Measurements from ENCODE around the gene ARL2. TPM values are rescaled to one million over a fixed set of nuclear protein-coding genes. Genes with fewer than 3 reads are reported as not detected.

ARL2 gene
- total RNA-seq, 1 experiment from 2014 or later: 203 TPM

DNA sequence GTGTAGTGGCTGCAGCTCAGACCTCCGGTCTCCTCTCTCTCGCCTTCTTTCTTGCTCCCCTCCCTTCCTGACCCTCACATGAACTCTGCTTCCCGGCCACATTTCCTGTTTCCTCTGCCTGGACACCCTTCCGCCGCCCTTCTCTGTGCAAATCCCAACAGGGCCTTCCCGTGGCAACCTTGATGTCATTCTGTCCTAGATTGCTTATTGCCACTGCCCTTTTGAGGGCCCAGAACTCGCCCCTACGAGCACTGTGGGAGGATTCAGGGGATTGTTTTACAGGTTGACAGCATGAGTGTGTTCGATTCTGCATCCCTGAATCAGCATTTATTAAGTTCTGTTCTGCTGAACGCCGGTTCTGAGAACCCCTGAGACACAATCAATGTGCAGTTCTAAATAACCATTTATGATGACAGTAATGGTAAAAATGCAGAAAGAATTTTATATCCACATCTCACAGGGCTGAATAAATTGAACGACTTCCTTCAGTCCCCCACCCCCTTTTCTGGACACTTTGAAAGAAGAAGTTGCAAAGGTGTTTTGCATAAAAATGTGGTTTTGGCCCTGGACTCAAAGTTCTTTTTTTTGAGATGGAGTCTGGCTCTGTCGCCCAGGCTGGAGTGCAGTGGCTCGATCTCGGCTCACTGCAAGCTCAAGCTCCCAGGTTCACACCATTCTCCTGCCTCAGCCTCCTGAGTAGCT lies 23.6 kb upstream of the ARL2 start:
- H3K9me3 Mint-ChIP-seq: no peaks in the 10 kb centered on the region
- H2BK120ac ChIP-seq (ENCODE audit: low read depth, low read length, poor library complexity, severe bottlenecking): no peak overlapping the region

More for the DNA sequence above, 23.6 kb upstream of the ARL2 start:
- H3K79me1 ChIP-seq (ENCODE audit: insufficient read depth, low read depth, low read length, poor library complexity, severe bottlenecking): no peaks in the 10 kb centered on the region
- Mint-ChIP-seq H3K27ac (no peak overlapping the region; a peak in 1 of 7 replicates), H3K4me3 (no peak overlapping the region; a peak in 1 of 5 replicates), H3K27me3 (ENCODE audit: low read depth) (no peaks in the 10 kb centered on the region; the same call in 1 of the 2 replicates), H3K36me3 (ENCODE audit: insufficient read depth in 1 of 3, low read depth in 3 of 3) (no peaks in the 10 kb centered on the region), H3K4me1 (no peaks in the 10 kb centered on the region)
- H2BK5ac ChIP-seq (ENCODE audit: insufficient read length, low read length): no peak overlapping the region
- no peak overlapping the region for H4K8ac ChIP-seq (replicated peaks; ENCODE audit: insufficient read length, low read depth, low read length)
- WGBS (ENCODE audit: extremely low coverage, insufficient read length, low lambda C conversion rate): no CpG with 5 or more reads among the region's 15 CpGs
- H3K4ac ChIP-seq (ENCODE audit: low read depth, low read length): no peak overlapping the region
- no peak overlapping the region for H2BK20ac ChIP-seq (ENCODE audit: low read depth, low read length, poor library complexity, severe bottlenecking)
- H3K23me2 ChIP-seq (ENCODE audit: insufficient read length, low read depth, low read length, poor library complexity, severe bottlenecking): no peaks in the 10 kb centered on the region
- no peak overlapping the region for H2AK5ac ChIP-seq (ENCODE audit: insufficient read length, low read length)
- no peak overlapping the region for H3K9ac ChIP-seq (ENCODE audit: extremely low read depth, insufficient read length, low read length)
- no peaks in the 10 kb centered on the region for H4K20me1 ChIP-seq (ENCODE audit: control insufficient read depth, insufficient read depth, insufficient read length)
- H3K56ac ChIP-seq (ENCODE audit: insufficient read length, low read depth, low read length): no peak overlapping the region
- H3K9me3 ChIP-seq (ENCODE audit: control insufficient read depth, low read depth, low read length): no peaks in the 10 kb centered on the region
- no peak overlapping the region for H2BK15ac ChIP-seq (ENCODE audit: low read depth, low read length)
- no peak overlapping the region for H3K14ac ChIP-seq (ENCODE audit: insufficient read depth, low read length)
- no peak overlapping the region for H3K4me2 ChIP-seq (ENCODE audit: insufficient read depth, insufficient read length, low read length)
- H3K27me3 ChIP-seq (ENCODE audit: insufficient read depth, low read length): no peaks in the 10 kb centered on the region
- H3K18ac ChIP-seq (ENCODE audit: insufficient read length, low read depth, low read length): no peak overlapping the region
- no peak for DNase-seq
- no peaks in the 10 kb centered on the region for H3K79me2 ChIP-seq (ENCODE audit: insufficient read depth, low read length)
- H2AFZ ChIP-seq (ENCODE audit: low read length): no peak overlapping the region
- no peak overlapping the region for H3K27ac ChIP-seq (ENCODE audit: insufficient read length, low read depth, low read length)
- H3K23ac ChIP-seq (ENCODE audit: insufficient read length, low read depth, low read length): no peak overlapping the region
- TF ChIP-seq, protein P1, sequence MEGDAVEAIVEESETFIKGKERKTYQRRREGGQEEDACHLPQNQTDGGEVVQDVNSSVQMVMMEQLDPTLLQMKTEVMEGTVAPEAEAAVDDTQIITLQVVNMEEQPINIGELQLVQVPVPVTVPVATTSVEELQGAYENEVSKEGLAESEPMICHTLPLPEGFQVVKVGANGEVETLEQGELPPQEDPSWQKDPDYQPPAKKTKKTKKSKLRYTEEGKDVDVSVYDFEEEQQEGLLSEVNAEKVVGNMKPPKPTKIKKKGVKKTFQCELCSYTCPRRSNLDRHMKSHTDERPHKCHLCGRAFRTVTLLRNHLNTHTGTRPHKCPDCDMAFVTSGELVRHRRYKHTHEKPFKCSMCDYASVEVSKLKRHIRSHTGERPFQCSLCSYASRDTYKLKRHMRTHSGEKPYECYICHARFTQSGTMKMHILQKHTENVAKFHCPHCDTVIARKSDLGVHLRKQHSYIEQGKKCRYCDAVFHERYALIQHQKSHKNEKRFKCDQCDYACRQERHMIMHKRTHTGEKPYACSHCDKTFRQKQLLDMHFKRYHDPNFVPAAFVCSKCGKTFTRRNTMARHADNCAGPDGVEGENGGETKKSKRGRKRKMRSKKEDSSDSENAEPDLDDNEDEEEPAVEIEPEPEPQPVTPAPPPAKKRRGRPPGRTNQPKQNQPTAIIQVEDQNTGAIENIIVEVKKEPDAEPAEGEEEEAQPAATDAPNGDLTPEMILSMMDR (conservative IDR thresholded peaks at IDR 0.05): no peak
- no peaks in the 10 kb centered on the region for H3K4me1 ChIP-seq (ENCODE audit: insufficient read depth, low read length)
- H4K5ac ChIP-seq (ENCODE audit: insufficient read length, low read depth, low read length): no peak overlapping the region
- no peak overlapping the region for H2BK12ac ChIP-seq (ENCODE audit: insufficient read length, low read depth, low read length)
- H4K91ac ChIP-seq (ENCODE audit: insufficient read length, low read depth, low read length): no peak overlapping the region
- H3T11ph ChIP-seq (ENCODE audit: low read length): no peak overlapping the region
